HEK293T (cell line): ENCODE data around the gene ARHGAP22.

Source experiments
- ARNT ChIP-seq: fragments of 450-650 bp; IDR thresholded peaks from 2 replicates; pipeline ENCODE4 v1.6.1; 2017; ENCODE audit warnings: mild to moderate bottlenecking
- BHLHE40 ChIP-seq: fragments of 450-650 bp; IDR thresholded peaks from 2 replicates; pipeline ENCODE4 v1.6.1; 2016; ENCODE audit warnings: mild to moderate bottlenecking, moderate library complexity, borderline replicate concordance
- CTBP1 ChIP-seq: fragments of 450-650 bp; IDR thresholded peaks from 2 replicates; pipeline ENCODE4 v1.6.1; 2016; ENCODE audit warnings: borderline replicate concordance
- ELF4 ChIP-seq: fragments of 450-650 bp; IDR thresholded peaks from 2 replicates; pipeline ENCODE4 v1.6.1; 2017; ENCODE audit warnings: antibody characterized with exemption
- FOXA1 ChIP-seq: fragments of 450-650 bp; IDR thresholded peaks from 2 replicates; pipeline ENCODE4 v1.6.1; 2016; ENCODE audit warnings: mild to moderate bottlenecking
- FOXM1 ChIP-seq: fragments of 450-650 bp; IDR thresholded peaks from 2 replicates; pipeline ENCODE4 v1.6.1; 2017; ENCODE audit warnings: mild to moderate bottlenecking, borderline replicate concordance
- LEF1 ChIP-seq: fragments of 450-650 bp; IDR thresholded peaks from 2 replicates; pipeline ENCODE4 v1.6.1; 2017; ENCODE audit warnings: mild to moderate bottlenecking, borderline replicate concordance
- SP1 ChIP-seq: fragments of 450-650 bp; IDR thresholded peaks from 2 replicates; pipeline ENCODE4 v1.6.1; 2017
- SUZ12 ChIP-seq: fragments of 450-650 bp; IDR thresholded peaks from 2 replicates; pipeline ENCODE4 v1.6.1; 2016; ENCODE audit warnings: mild to moderate bottlenecking
- ZNF384 ChIP-seq: fragments of 450-650 bp; IDR thresholded peaks from 2 replicates; pipeline ENCODE4 v1.6.1; 2016
- TF ChIP-seq, protein P1 (sequence below): fragments of 450-650 bp; IDR thresholded peaks from 2 replicates; pipeline ENCODE4 v1.6.1; 2016

DNA sequence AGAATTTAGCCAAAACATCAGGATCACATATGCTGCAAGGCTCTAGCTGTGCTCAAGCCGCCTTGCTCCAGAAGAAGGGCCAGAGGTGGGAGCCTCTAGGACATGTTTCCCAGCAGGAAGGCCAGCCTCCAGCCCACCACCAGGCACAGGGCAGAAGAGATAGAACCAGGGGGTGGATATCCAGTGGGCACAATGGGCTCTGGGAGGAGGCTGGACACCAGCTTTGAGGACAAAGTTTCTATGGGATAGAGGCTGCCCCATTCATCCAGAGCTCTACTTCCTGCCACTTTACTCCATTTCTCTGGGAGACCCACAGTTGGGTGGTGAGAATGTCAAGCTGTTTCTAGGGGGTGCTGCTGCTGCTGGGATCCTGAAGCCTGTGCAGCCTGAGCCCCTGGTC lies 77.1 kb downstream of the ARHGAP22 start:
- TF ChIP-seq ARNT (no peak), ELF4 (no peak), FOXA1 (no peak), BHLHE40 (no peak), ZNF384 (no peak), FOXM1 (no peak), SP1 (no peak), CTBP1 (no peak), SUZ12 (no peak), LEF1 (no peak)
- TF ChIP-seq, protein P1, sequence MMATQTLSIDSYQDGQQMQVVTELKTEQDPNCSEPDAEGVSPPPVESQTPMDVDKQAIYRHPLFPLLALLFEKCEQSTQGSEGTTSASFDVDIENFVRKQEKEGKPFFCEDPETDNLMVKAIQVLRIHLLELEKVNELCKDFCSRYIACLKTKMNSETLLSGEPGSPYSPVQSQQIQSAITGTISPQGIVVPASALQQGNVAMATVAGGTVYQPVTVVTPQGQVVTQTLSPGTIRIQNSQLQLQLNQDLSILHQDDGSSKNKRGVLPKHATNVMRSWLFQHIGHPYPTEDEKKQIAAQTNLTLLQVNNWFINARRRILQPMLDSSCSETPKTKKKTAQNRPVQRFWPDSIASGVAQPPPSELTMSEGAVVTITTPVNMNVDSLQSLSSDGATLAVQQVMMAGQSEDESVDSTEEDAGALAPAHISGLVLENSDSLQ, result no peak
